Peyer's patch (tissue), 4 donors: ENCODE measurements around the gene KCTD19. TPM values are rescaled to one million over a fixed set of nuclear protein-coding genes. Genes with fewer than 3 reads are reported as not detected.

Experiments
- DNase-seq, 3 donors: peaks; one replicate each; pipeline ENCODE4 v3.0.0-alpha.2; 2017 to 2019
- H3K27ac ChIP-seq, 4 donors: fragments of 200-600 bp; sonication (generic); one replicate each; pipeline ENCODE4 v1.5.1; 2016 to 2019
- H3K27me3 ChIP-seq, 2 donors: fragments of 200-600 bp; sonication (generic); one replicate each; pipeline ENCODE4 v1.5.1; 2019
- H3K36me3 ChIP-seq, 3 donors: fragments of 200-600 bp; sonication (generic); one replicate each; pipeline ENCODE4 v1.5.1; 2016 to 2019
- H3K4me1 ChIP-seq, 4 donors: fragments of 200-600 bp; sonication (generic); one replicate each; pipeline ENCODE4 v1.5.1; 2016 to 2019
- H3K4me3 ChIP-seq, 4 donors: fragments of 200-600 bp; sonication (generic); 1 replicate in 3 of 4; 2 replicates in 1 of 4; pipeline ENCODE4 v1.5.1; 2016 to 2019; ENCODE audit warnings: mild to moderate bottlenecking in 1 of 4
- H3K9me3 ChIP-seq, 4 donors: fragments of 200-600 bp; sonication (generic); one replicate each; pipeline ENCODE4 v1.5.1; 2016 to 2019; ENCODE audit warnings: mild to moderate bottlenecking in 1 of 4
- CTCF ChIP-seq, 6 experiments: fragments of 450-650 bp in 4 of 6; fragments of 200-600 bp in 2 of 6; sonication (generic) in 1 of 6; IDR thresholded peaks; one replicate each; pipeline ENCODE4 v1.5.1; 2017 to 2019; ENCODE audit warnings: antibody characterized with exemption in 6 of 6, mild to moderate bottlenecking in 3 of 6, moderate library complexity in 1 of 6
- POLR2A ChIP-seq, 2 donors: fragments of 450-650 bp; IDR thresholded peaks; one replicate each; pipeline ENCODE4 v1.5.1; 2017; ENCODE audit warnings: antibody characterized with exemption in 2 of 2, mild to moderate bottlenecking in 2 of 2, moderate library complexity in 2 of 2
- total RNA-seq, 4 donors: library from RNA; depleted of rRNA; stranded (reverse); fragments of >200 nt; gene quantifications; one replicate each; pipeline ENCODE4 v1.1.0, GENCODE V29; 2016

Gene KCTD19
- total RNA-seq, 4 donors from 2014 or later, result not detected

- DNase-seq, result peak in 2 of 3 donors; percentile 57 to 65
- no peaks in the 10 kb centered on the region for H3K36me3 ChIP-seq
- no peaks in the 10 kb centered on the region for H3K27me3 ChIP-seq
- no peak overlapping the region for H3K27ac ChIP-seq
- H3K4me3 ChIP-seq, result no peak overlapping the region
- no peaks in the 10 kb centered on the region for H3K9me3 ChIP-seq
- no peaks in the 10 kb centered on the region for H3K4me1 ChIP-seq
- TF ChIP-seq CTCF (IDR thresholded peaks at IDR 0.05) (peak in 4 of 6 experiments; percentile 27 to 58 (median 54)), POLR2A (IDR thresholded peaks at IDR 0.05) (no peak)
Measured at GRCh38 chr16:67284699-67285646, 41.6 kb downstream of the KCTD19 start.

- Histone ChIP-seq H3K36me3 (no peaks in the 10 kb centered on the region), H3K27ac (no peak overlapping the region), H3K9me3 (no peaks in the 10 kb centered on the region), H3K4me1 (peaks cover 0 to 6% (median 3%) of the 10 kb centered on the region in 4 donors), H3K4me3 (no peak overlapping the region), H3K27me3 (no peaks in the 10 kb centered on the region)
- no peak for TF ChIP-seq POLR2A (IDR thresholded peaks at IDR 0.05)
- TF ChIP-seq CTCF (IDR thresholded peaks at IDR 0.05), result no peak
- no peak for DNase-seq
Measured at GRCh38 chr16:67283826-67284555, 42.5 kb downstream of the KCTD19 start.

GRCh38 chr16:67283039-67283825, 43.3 kb downstream of the KCTD19 start:
- TF ChIP-seq CTCF (IDR thresholded peaks at IDR 0.05) (no peak), POLR2A (IDR thresholded peaks at IDR 0.05) (no peak)

GRCh38 chr16:67282447-67282805, 44.1 kb downstream of the KCTD19 start:
- H3K4me3 ChIP-seq, result no peak overlapping the region
- no peak overlapping the region for H3K27ac ChIP-seq
- no peaks in the 10 kb centered on the region for H3K27me3 ChIP-seq
- peaks cover 0 to 21% (median 7%) of the 10 kb centered on the region in 4 donors for H3K4me1 ChIP-seq
- TF ChIP-seq CTCF (IDR thresholded peaks at IDR 0.05), result no peak
- TF ChIP-seq POLR2A (IDR thresholded peaks at IDR 0.05), result no peak
- no peaks in the 10 kb centered on the region for H3K36me3 ChIP-seq
- no peak for DNase-seq
- no peaks in the 10 kb centered on the region for H3K9me3 ChIP-seq

More at GRCh38 chr16:67283039-67283825, 43.3 kb downstream of the KCTD19 start:
- Histone ChIP-seq H3K36me3 (no peaks in the 10 kb centered on the region), H3K27ac (no peak overlapping the region), H3K4me1 (peaks cover 0 to 13% (median 6%) of the 10 kb centered on the region in 4 donors), H3K9me3 (no peaks in the 10 kb centered on the region), H3K27me3 (no peaks in the 10 kb centered on the region), H3K4me3 (no peak overlapping the region)
- no peak for DNase-seq
